ENCODE data around the gene ITGAX.
"Not testable (repeated sequence)": the region's sequence is repeated elsewhere in the genome, so short reads cannot be mapped to it uniquely, and the experiment has no call there.

The ITGAX gene

DNA sequence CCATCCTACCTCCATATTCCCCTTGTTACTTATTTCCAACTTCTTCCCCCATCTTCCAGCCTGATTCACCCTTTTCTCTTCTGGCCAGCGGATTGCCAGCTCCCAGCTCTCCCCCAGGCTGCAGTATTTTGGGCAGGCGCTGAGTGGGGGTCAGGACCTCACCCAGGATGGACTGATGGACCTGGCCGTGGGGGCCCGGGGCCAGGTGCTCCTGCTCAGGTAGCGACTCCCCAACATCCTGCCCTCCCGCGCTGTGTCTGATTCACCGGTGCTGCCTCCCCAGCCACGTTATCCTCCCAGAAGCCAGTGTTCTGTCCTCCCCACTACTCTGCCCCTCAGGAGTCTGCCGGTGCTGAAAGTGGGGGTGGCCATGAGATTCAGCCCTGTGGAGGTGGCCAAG is 57.8 kb downstream of the ITGAX start:
- no peak for TF ChIP-seq ZNF274 (IDR thresholded peaks at IDR 0.05; ENCODE audit: low read depth, low read length)
- TF ChIP-seq SUZ12 (IDR thresholded peaks at IDR 0.05; ENCODE audit: extremely low read depth, insufficient read depth, insufficient read length) = no peak
- no peak for TF ChIP-seq YY1 (IDR thresholded peaks at IDR 0.05; ENCODE audit: insufficient read depth, insufficient read length)
- Histone ChIP-seq H3K27me3 (ENCODE audit: insufficient read depth, insufficient read length) (no peaks in the 10 kb centered on the region), H3K36me3 (ENCODE audit: insufficient read depth, insufficient read length, low read length) (no peaks in the 10 kb centered on the region)

DNA sequence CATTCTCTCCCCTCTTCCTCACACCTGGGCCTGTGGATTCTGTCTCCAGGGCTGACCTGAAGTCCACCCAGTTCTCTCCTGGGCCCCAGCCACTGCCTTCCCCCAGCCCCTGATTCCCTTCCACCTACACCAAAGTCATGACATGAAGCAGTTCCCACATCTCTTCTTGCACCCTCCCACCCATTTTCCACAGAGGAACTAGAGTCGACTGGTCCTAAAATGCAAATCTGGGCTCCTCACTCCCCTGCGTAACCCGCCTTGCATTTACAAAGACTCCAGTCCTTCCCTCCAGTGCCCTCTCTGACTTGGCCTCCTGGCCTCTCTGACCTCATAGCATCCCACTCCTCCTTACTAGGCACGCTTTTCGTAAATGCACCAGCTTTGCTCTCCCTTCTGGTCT is 58.4 kb downstream of the ITGAX start:
- peaks cover 12% of the 10 kb centered on the region; the same call in 1 of the 2 replicates for H3K9me3 ChIP-seq (ENCODE audit: insufficient read depth, low read length)
- H3K4me1 ChIP-seq (ENCODE audit: insufficient read depth, insufficient read length) = peaks cover 5% of the 10 kb centered on the region
- DNase-seq (ENCODE audit: low read depth, low spot score) = no peak
- H3K9ac ChIP-seq (ENCODE audit: insufficient read length, low read depth) = no peak overlapping the region
- TF ChIP-seq ZNF274 (IDR thresholded peaks at IDR 0.05; ENCODE audit: low read depth, low read length) (no peak), SUZ12 (IDR thresholded peaks at IDR 0.05; ENCODE audit: extremely low read depth, insufficient read depth, insufficient read length) (no peak), YY1 (IDR thresholded peaks at IDR 0.05; ENCODE audit: insufficient read depth, insufficient read length) (no peak)
- H3K4me3 ChIP-seq (ENCODE audit: insufficient read length, low read depth) = no peak overlapping the region
- no peaks in the 10 kb centered on the region for H3K27me3 ChIP-seq (ENCODE audit: insufficient read depth, insufficient read length)
- H3K36me3 ChIP-seq (ENCODE audit: insufficient read depth, insufficient read length, low read length) = no peaks in the 10 kb centered on the region

More for the DNA sequence above, 57.8 kb downstream of the ITGAX start:
- no peak for DNase-seq (ENCODE audit: low read depth, low spot score)
- Histone ChIP-seq H3K9ac (ENCODE audit: insufficient read length, low read depth) (no peak overlapping the region), H3K4me3 (ENCODE audit: insufficient read length, low read depth) (no peak overlapping the region), H3K4me1 (ENCODE audit: insufficient read depth, insufficient read length) (peaks cover 5% of the 10 kb centered on the region), H3K9me3 (ENCODE audit: insufficient read depth, low read length) (peaks cover 7% of the 10 kb centered on the region; the same call in 1 of the 2 replicates)

DNA sequence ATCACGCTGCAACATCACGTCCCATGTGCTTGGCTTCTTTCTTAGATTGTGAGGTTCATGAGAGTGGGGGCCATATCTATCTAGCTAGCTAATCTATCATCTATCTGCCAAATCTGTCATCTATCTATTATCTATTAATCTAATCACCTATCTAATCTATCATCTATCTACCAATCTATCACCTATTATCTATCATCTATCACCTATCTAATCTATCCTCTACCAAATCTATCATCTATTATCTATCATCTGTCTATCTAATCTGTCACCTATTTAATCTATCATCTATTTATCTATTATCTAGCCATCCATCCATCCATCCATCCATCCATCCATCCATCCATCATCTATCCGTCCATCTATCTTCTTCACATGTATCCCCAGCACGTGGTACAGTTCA is 59.0 kb downstream of the ITGAX start:
- TF ChIP-seq YY1 (IDR thresholded peaks at IDR 0.05; ENCODE audit: insufficient read depth, insufficient read length) (no peak), ZNF274 (IDR thresholded peaks at IDR 0.05; ENCODE audit: low read depth, low read length) (no peak), SUZ12 (IDR thresholded peaks at IDR 0.05; ENCODE audit: extremely low read depth, insufficient read depth, insufficient read length) (no peak)
- H3K9me3 ChIP-seq (ENCODE audit: insufficient read depth, low read length) = peaks cover 12% of the 10 kb centered on the region; the same call in 1 of the 2 replicates
- no peaks in the 10 kb centered on the region for H3K27me3 ChIP-seq (ENCODE audit: insufficient read depth, insufficient read length)
- no peak overlapping the region for H3K4me3 ChIP-seq (ENCODE audit: insufficient read length, low read depth)
- H3K36me3 ChIP-seq (ENCODE audit: insufficient read depth, insufficient read length, low read length) = no peaks in the 10 kb centered on the region
- no peak for DNase-seq (ENCODE audit: low read depth, low spot score)
- no peak overlapping the region for H3K9ac ChIP-seq (ENCODE audit: insufficient read length, low read depth)
- peaks cover 5% of the 10 kb centered on the region for H3K4me1 ChIP-seq (ENCODE audit: insufficient read depth, insufficient read length)

DNA sequence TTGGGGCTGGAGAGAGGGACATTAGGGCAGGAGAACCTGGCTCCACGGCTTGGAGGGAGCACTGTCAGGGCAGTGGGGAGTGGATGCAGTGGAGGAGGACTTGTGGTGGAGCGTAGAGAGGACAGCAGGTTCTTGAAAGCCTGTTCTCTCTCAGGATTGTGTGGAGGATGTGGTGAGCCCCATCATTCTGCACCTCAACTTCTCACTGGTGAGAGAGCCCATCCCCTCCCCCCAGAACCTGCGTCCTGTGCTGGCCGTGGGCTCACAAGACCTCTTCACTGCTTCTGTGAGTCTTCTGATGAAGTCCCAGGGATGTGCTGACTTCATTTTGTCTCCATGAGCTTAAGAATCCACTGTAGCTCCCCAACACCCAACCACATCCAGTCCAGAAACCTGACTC is 59.7 kb downstream of the ITGAX start:
- H3K36me3 ChIP-seq (ENCODE audit: insufficient read depth, insufficient read length, low read length) = no peaks in the 10 kb centered on the region
- H3K4me1 ChIP-seq (ENCODE audit: insufficient read depth, insufficient read length) = peaks cover 5% of the 10 kb centered on the region
- no peak for TF ChIP-seq YY1 (IDR thresholded peaks at IDR 0.05; ENCODE audit: insufficient read depth, insufficient read length)
- TF ChIP-seq SUZ12 (IDR thresholded peaks at IDR 0.05; ENCODE audit: extremely low read depth, insufficient read depth, insufficient read length) = no peak
- no peak for TF ChIP-seq ZNF274 (IDR thresholded peaks at IDR 0.05; ENCODE audit: low read depth, low read length)
- no peak overlapping the region for H3K4me3 ChIP-seq (ENCODE audit: insufficient read length, low read depth)
- H3K9ac ChIP-seq (ENCODE audit: insufficient read length, low read depth) = no peak overlapping the region
- no peaks in the 10 kb centered on the region for H3K27me3 ChIP-seq (ENCODE audit: insufficient read depth, insufficient read length)
- no peak for DNase-seq (ENCODE audit: low read depth, low spot score)
- peaks cover 12% of the 10 kb centered on the region; the same call in 1 of the 2 replicates for H3K9me3 ChIP-seq (ENCODE audit: insufficient read depth, low read length)

DNA sequence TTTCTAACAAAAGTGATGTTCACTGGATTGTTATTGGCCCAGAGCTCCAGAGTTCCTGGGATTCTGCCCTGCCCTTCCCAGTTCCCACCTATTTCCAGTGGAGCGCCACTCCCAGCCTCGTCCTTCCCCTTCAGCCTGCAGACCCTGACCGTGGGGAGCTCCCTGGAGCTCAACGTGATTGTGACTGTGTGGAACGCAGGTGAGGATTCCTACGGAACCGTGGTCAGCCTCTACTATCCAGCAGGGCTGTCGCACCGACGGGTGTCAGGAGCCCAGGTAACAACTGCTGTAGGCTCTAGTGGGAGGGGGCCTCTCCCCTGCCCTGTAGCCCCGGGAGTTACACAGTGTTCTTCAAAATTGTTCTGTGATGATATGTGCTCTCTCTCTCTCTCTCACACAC is 61.4 kb downstream of the ITGAX start:
- no peak overlapping the region for H3K4me3 ChIP-seq (ENCODE audit: insufficient read length, low read depth)
- DNase-seq (ENCODE audit: low read depth, low spot score) = no peak
- peaks cover 12% of the 10 kb centered on the region; the same call in 1 of the 2 replicates for H3K9me3 ChIP-seq (ENCODE audit: insufficient read depth, low read length)
- no peaks in the 10 kb centered on the region for H3K36me3 ChIP-seq (ENCODE audit: insufficient read depth, insufficient read length, low read length)
- H3K27me3 ChIP-seq (ENCODE audit: insufficient read depth, insufficient read length) = no peaks in the 10 kb centered on the region
- no peak overlapping the region for H3K9ac ChIP-seq (ENCODE audit: insufficient read length, low read depth)
- H3K4me1 ChIP-seq (ENCODE audit: insufficient read depth, insufficient read length) = peaks cover 5% of the 10 kb centered on the region
- TF ChIP-seq YY1 (IDR thresholded peaks at IDR 0.05; ENCODE audit: insufficient read depth, insufficient read length) (no peak), SUZ12 (IDR thresholded peaks at IDR 0.05; ENCODE audit: extremely low read depth, insufficient read depth, insufficient read length) (no peak), ZNF274 (IDR thresholded peaks at IDR 0.05; ENCODE audit: low read depth, low read length) (no peak)

DNA sequence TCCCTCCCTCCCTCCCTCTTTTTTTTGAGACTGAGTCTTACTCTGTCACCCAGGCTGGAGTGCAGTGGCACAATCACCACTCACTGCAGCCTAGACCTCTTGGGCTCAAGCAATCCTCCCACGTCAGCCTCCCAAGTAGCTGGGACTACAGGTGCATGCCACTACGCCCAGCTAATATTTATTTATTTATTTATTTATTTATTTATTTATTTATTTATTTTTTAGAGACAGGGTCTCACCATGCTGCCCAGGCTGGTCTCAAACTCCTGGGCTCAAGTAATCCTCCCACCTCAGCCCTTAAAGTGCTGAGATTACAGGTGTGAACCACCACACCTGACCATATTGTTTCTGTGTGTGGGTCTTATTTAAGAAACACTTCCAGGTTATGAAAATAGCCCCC is 62.1 kb downstream of the ITGAX start:
- H3K27me3 ChIP-seq (ENCODE audit: insufficient read depth, insufficient read length); H3K4me1 ChIP-seq (ENCODE audit: insufficient read depth, insufficient read length); DNase-seq (ENCODE audit: low read depth, low spot score); H3K9ac ChIP-seq (ENCODE audit: insufficient read length, low read depth); H3K4me3 ChIP-seq (ENCODE audit: insufficient read length, low read depth); H3K36me3 ChIP-seq (ENCODE audit: insufficient read depth, insufficient read length, low read length): not testable (repeated sequence)
- H3K9me3 ChIP-seq (ENCODE audit: insufficient read depth, low read length) = peaks cover 17% of the 10 kb centered on the region; the same call in 1 of the 2 replicates

DNA sequence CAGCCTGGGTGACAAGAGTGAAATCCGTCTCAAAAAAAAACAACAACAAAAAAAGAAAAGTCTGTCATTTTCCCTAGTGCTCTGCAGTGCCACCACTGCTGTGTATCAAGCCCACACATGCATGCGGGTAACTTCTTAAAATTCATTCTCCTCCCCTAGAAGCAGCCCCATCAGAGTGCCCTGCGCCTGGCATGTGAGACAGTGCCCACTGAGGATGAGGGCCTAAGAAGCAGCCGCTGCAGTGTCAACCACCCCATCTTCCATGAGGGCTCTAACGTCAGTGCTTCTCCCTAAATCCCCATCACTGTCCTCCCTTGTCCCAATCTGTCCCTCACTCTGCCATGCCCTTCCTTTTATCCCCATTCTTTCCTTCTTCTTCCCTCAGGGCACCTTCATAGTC is 62.9 kb downstream of the ITGAX start:
- DNase-seq (ENCODE audit: low read depth, low spot score) = no peak
- Histone ChIP-seq H3K4me3 (ENCODE audit: insufficient read length, low read depth) (no peak overlapping the region), H3K9ac (ENCODE audit: insufficient read length, low read depth) (no peak overlapping the region), H3K27me3 (ENCODE audit: insufficient read depth, insufficient read length) (no peaks in the 10 kb centered on the region), H3K9me3 (ENCODE audit: insufficient read depth, low read length) (peaks cover 17% of the 10 kb centered on the region; the same call in 1 of the 2 replicates), H3K36me3 (ENCODE audit: insufficient read depth, insufficient read length, low read length) (no peaks in the 10 kb centered on the region), H3K4me1 (ENCODE audit: insufficient read depth, insufficient read length) (peaks cover 5% of the 10 kb centered on the region)
- TF ChIP-seq YY1 (IDR thresholded peaks at IDR 0.05; ENCODE audit: insufficient read depth, insufficient read length) (no peak), ZNF274 (IDR thresholded peaks at IDR 0.05; ENCODE audit: low read depth, low read length) (no peak), SUZ12 (IDR thresholded peaks at IDR 0.05; ENCODE audit: extremely low read depth, insufficient read depth, insufficient read length) (no peak)

DNA sequence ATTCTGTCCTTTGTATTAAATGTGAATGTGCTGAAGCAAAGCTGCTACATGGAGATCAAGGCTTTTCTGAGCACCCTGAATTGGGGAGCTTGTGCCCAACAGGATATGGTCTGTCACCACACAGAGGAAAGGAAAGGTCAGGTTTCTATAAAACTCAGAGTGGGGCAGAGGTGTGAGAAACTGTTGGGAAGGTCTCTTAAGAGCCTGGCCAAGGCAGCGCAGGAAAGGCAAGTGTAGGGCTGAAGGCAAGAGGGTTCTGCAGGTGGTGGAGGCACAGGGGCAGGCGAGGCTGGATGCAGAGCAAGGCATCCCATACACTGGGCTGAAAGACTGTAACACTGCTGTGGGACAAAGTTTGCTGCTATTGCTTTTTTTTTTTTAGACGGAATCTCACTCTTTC is 65.1 kb downstream of the ITGAX start:
- Histone ChIP-seq H3K9ac (ENCODE audit: insufficient read length, low read depth) (no peak overlapping the region), H3K36me3 (ENCODE audit: insufficient read depth, insufficient read length, low read length) (no peaks in the 10 kb centered on the region), H3K4me3 (ENCODE audit: insufficient read length, low read depth) (no peak overlapping the region), H3K27me3 (ENCODE audit: insufficient read depth, insufficient read length) (no peaks in the 10 kb centered on the region), H3K4me1 (ENCODE audit: insufficient read depth, insufficient read length) (peaks cover 3% of the 10 kb centered on the region), H3K9me3 (ENCODE audit: insufficient read depth, low read length) (peaks cover 17% of the 10 kb centered on the region; the same call in 1 of the 2 replicates)
- no peak for DNase-seq (ENCODE audit: low read depth, low spot score)
- TF ChIP-seq SUZ12 (IDR thresholded peaks at IDR 0.05; ENCODE audit: extremely low read depth, insufficient read depth, insufficient read length) = no peak
